ENCODE measurements around the gene GSS. TPM values are rescaled to one million over a fixed set of nuclear protein-coding genes. Genes with fewer than 3 reads are reported as not detected.

GSS gene
- total and polyA plus RNA-seq, 2 donors: 32.0 to 40.0 TPM

GRCh38 chr20:34943808-34944567, 11.6 kb downstream of the GSS start:
- Histone ChIP-seq H3K4me3 (ENCODE audit: low read length in 2 of 2) (no peak overlapping the region), H3K4me1 (ENCODE audit: control insufficient read depth in 2 of 2, insufficient read depth in 2 of 2, low read length in 2 of 2) (no peaks in the 10 kb centered on the region), H3K36me3 (ENCODE audit: control insufficient read depth in 2 of 2, insufficient read depth in 2 of 2, low read length in 1 of 2) (peaks cover 22 to 40% of the 10 kb centered on the region in 2 donors), H3K27me3 (ENCODE audit: control insufficient read depth in 2 of 2, insufficient read depth in 1 of 2, low read length in 1 of 2) (no peaks in the 10 kb centered on the region), H3K27ac (ENCODE audit: low read depth in 1 of 2, low read length in 1 of 2) (no peak overlapping the region), H3K9me3 (ENCODE audit: control insufficient read depth in 2 of 2, insufficient read depth in 1 of 2, low read length in 1 of 2) (no peaks in the 10 kb centered on the region)
- DNase-seq (ENCODE audit: low read depth in 6 of 9, low spot score in 9 of 9): no peak
- WGBS: 96% methylated on average over 2 of the region's 2 CpGs

GRCh38 chr20:34942301-34942700, 13.3 kb downstream of the GSS start:
- H3K9me3 ChIP-seq (ENCODE audit: control insufficient read depth in 2 of 2, insufficient read depth in 1 of 2, low read length in 1 of 2): no peaks in the 10 kb centered on the region
- no peaks in the 10 kb centered on the region for H3K4me1 ChIP-seq (ENCODE audit: control insufficient read depth in 2 of 2, insufficient read depth in 2 of 2, low read length in 2 of 2)
- H3K27ac ChIP-seq (ENCODE audit: low read depth in 1 of 2, low read length in 1 of 2): no peak overlapping the region
- peaks cover 29 to 48% of the 10 kb centered on the region in 2 donors for H3K36me3 ChIP-seq (ENCODE audit: control insufficient read depth in 2 of 2, insufficient read depth in 2 of 2, low read length in 1 of 2)
- 98% methylated on average over 9 of the region's 9 CpGs for WGBS
- no peaks in the 10 kb centered on the region for H3K27me3 ChIP-seq (ENCODE audit: control insufficient read depth in 2 of 2, insufficient read depth in 1 of 2, low read length in 1 of 2)
- DNase-seq (ENCODE audit: low read depth in 6 of 9, low spot score in 9 of 9): no peak
- H3K4me3 ChIP-seq (ENCODE audit: low read length in 2 of 2): no peak overlapping the region

GRCh38 chr20:34941226-34941625, 14.4 kb downstream of the GSS start:
- no peak for DNase-seq (ENCODE audit: low read depth in 6 of 9, low spot score in 9 of 9)
- Histone ChIP-seq H3K4me1 (ENCODE audit: control insufficient read depth in 2 of 2, insufficient read depth in 2 of 2, low read length in 2 of 2) (no peaks in the 10 kb centered on the region), H3K36me3 (ENCODE audit: control insufficient read depth in 2 of 2, insufficient read depth in 2 of 2, low read length in 1 of 2) (peaks cover 31 to 49% of the 10 kb centered on the region in 2 donors), H3K4me3 (ENCODE audit: low read length in 2 of 2) (no peak overlapping the region), H3K9me3 (ENCODE audit: control insufficient read depth in 2 of 2, insufficient read depth in 1 of 2, low read length in 1 of 2) (no peaks in the 10 kb centered on the region), H3K27me3 (ENCODE audit: control insufficient read depth in 2 of 2, insufficient read depth in 1 of 2, low read length in 1 of 2) (no peaks in the 10 kb centered on the region), H3K27ac (ENCODE audit: low read depth in 1 of 2, low read length in 1 of 2) (no peak overlapping the region)
- WGBS: 96% methylated on average over 4 of the region's 4 CpGs

GRCh38 chr20:34940081-34940481, 15.5 kb downstream of the GSS start:
- no peak for DNase-seq (ENCODE audit: low read depth in 6 of 9, low spot score in 9 of 9)
- Histone ChIP-seq H3K4me1 (ENCODE audit: control insufficient read depth in 2 of 2, insufficient read depth in 2 of 2, low read length in 2 of 2) (no peaks in the 10 kb centered on the region), H3K9me3 (ENCODE audit: control insufficient read depth in 2 of 2, insufficient read depth in 1 of 2, low read length in 1 of 2) (no peaks in the 10 kb centered on the region), H3K27me3 (ENCODE audit: control insufficient read depth in 2 of 2, insufficient read depth in 1 of 2, low read length in 1 of 2) (no peaks in the 10 kb centered on the region), H3K4me3 (ENCODE audit: low read length in 2 of 2) (no peak overlapping the region), H3K27ac (ENCODE audit: low read depth in 1 of 2, low read length in 1 of 2) (no peak overlapping the region), H3K36me3 (ENCODE audit: control insufficient read depth in 2 of 2, insufficient read depth in 2 of 2, low read length in 1 of 2) (peaks cover 34 to 44% of the 10 kb centered on the region in 2 donors)
- WGBS: 98% methylated on average over 1 of the region's 1 CpG

GRCh38 chr20:34938466-34939163, 17.0 kb downstream of the GSS start:
- Histone ChIP-seq H3K36me3 (ENCODE audit: control insufficient read depth in 2 of 2, insufficient read depth in 2 of 2, low read length in 1 of 2) (peaks cover 27 to 40% of the 10 kb centered on the region in 2 donors), H3K27ac (ENCODE audit: low read depth in 1 of 2, low read length in 1 of 2) (no peak overlapping the region), H3K4me3 (ENCODE audit: low read length in 2 of 2) (no peak overlapping the region), H3K9me3 (ENCODE audit: control insufficient read depth in 2 of 2, insufficient read depth in 1 of 2, low read length in 1 of 2) (no peaks in the 10 kb centered on the region), H3K27me3 (ENCODE audit: control insufficient read depth in 2 of 2, insufficient read depth in 1 of 2, low read length in 1 of 2) (no peaks in the 10 kb centered on the region), H3K4me1 (ENCODE audit: control insufficient read depth in 2 of 2, insufficient read depth in 2 of 2, low read length in 2 of 2) (no peaks in the 10 kb centered on the region)
- no peak for DNase-seq (ENCODE audit: low read depth in 6 of 9, low spot score in 9 of 9)
- 89% methylated on average over 14 of the region's 14 CpGs for WGBS

GRCh38 chr20:34931771-34932170, 23.8 kb downstream of the GSS start:
- Histone ChIP-seq H3K27me3 (ENCODE audit: control insufficient read depth in 2 of 2, insufficient read depth in 1 of 2, low read length in 1 of 2) (no peaks in the 10 kb centered on the region), H3K4me1 (ENCODE audit: control insufficient read depth in 2 of 2, insufficient read depth in 2 of 2, low read length in 2 of 2) (peaks cover 9 to 14% of the 10 kb centered on the region in 2 donors), H3K27ac (ENCODE audit: low read depth in 1 of 2, low read length in 1 of 2) (no peak overlapping the region), H3K4me3 (ENCODE audit: low read length in 2 of 2) (no peak overlapping the region), H3K36me3 (ENCODE audit: control insufficient read depth in 2 of 2, insufficient read depth in 2 of 2, low read length in 1 of 2) (peaks cover 22 to 41% of the 10 kb centered on the region in 2 donors), H3K9me3 (ENCODE audit: control insufficient read depth in 2 of 2, insufficient read depth in 1 of 2, low read length in 1 of 2) (peaks cover 0 to 1% of the 10 kb centered on the region in 2 donors)
- DNase-seq (ENCODE audit: low read depth in 6 of 9, low spot score in 9 of 9): no peak
- WGBS: 97% methylated on average over 7 of the region's 7 CpGs

GRCh38 chr20:34928411-34928810, 27.2 kb downstream of the GSS start:
- no peak for DNase-seq (ENCODE audit: low read depth in 6 of 9, low spot score in 9 of 9)
- Histone ChIP-seq H3K9me3 (ENCODE audit: control insufficient read depth in 2 of 2, insufficient read depth in 1 of 2, low read length in 1 of 2) (peaks cover 0 to under 1% of the 10 kb centered on the region in 2 donors), H3K36me3 (ENCODE audit: control insufficient read depth in 2 of 2, insufficient read depth in 2 of 2, low read length in 1 of 2) (peaks cover 15 to 30% of the 10 kb centered on the region in 2 donors), H3K4me3 (ENCODE audit: low read length in 2 of 2) (no peak overlapping the region), H3K4me1 (ENCODE audit: control insufficient read depth in 2 of 2, insufficient read depth in 2 of 2, low read length in 2 of 2) (peaks cover 22 to 32% of the 10 kb centered on the region in 2 donors), H3K27ac (ENCODE audit: low read depth in 1 of 2, low read length in 1 of 2) (no peak overlapping the region), H3K27me3 (ENCODE audit: control insufficient read depth in 2 of 2, insufficient read depth in 1 of 2, low read length in 1 of 2) (no peaks in the 10 kb centered on the region)
- WGBS: 96% methylated on average over 2 of the region's 2 CpGs

- DNase-seq (ENCODE audit: low read depth in 6 of 9, low spot score in 9 of 9): no peak
- Histone ChIP-seq H3K36me3 (ENCODE audit: control insufficient read depth in 2 of 2, insufficient read depth in 2 of 2, low read length in 1 of 2) (peaks cover 17 to 31% of the 10 kb centered on the region in 2 donors), H3K4me3 (ENCODE audit: low read length in 2 of 2) (no peak overlapping the region), H3K27ac (ENCODE audit: low read depth in 1 of 2, low read length in 1 of 2) (peak overlapping the region in 1 of 2 donors; percentile 72), H3K9me3 (ENCODE audit: control insufficient read depth in 2 of 2, insufficient read depth in 1 of 2, low read length in 1 of 2) (no peaks in the 10 kb centered on the region), H3K4me1 (ENCODE audit: control insufficient read depth in 2 of 2, insufficient read depth in 2 of 2, low read length in 2 of 2) (peaks cover 22 to 32% of the 10 kb centered on the region in 2 donors), H3K27me3 (ENCODE audit: control insufficient read depth in 2 of 2, insufficient read depth in 1 of 2, low read length in 1 of 2) (no peaks in the 10 kb centered on the region)
- 98% methylated on average over 1 of the region's 1 CpG for WGBS
Measured at GRCh38 chr20:34927736-34928135, 27.9 kb downstream of the GSS start.

- Histone ChIP-seq H3K9me3 (ENCODE audit: control insufficient read depth in 2 of 2, insufficient read depth in 1 of 2, low read length in 1 of 2) (no peaks in the 10 kb centered on the region), H3K27ac (ENCODE audit: low read depth in 1 of 2, low read length in 1 of 2) (peak overlapping the region in 1 of 2 donors; percentile 72), H3K4me3 (ENCODE audit: low read length in 2 of 2) (no peak overlapping the region), H3K36me3 (ENCODE audit: control insufficient read depth in 2 of 2, insufficient read depth in 2 of 2, low read length in 1 of 2) (peaks cover 15 to 31% of the 10 kb centered on the region in 2 donors), H3K4me1 (ENCODE audit: control insufficient read depth in 2 of 2, insufficient read depth in 2 of 2, low read length in 2 of 2) (peaks cover 22 to 32% of the 10 kb centered on the region in 2 donors), H3K27me3 (ENCODE audit: control insufficient read depth in 2 of 2, insufficient read depth in 1 of 2, low read length in 1 of 2) (no peaks in the 10 kb centered on the region)
- DNase-seq (ENCODE audit: low read depth in 6 of 9, low spot score in 9 of 9): peak in 8 of 9 donors; percentile 37 to 87 (median 62)
- WGBS: 54% methylated on average over 1 of the region's 1 CpG
Measured at GRCh38 chr20:34926581-34926980, 29.0 kb downstream of the GSS start.

All from thymus (tissue), 11 donors.